Subcutaneous adipose tissue (tissue), 4 donors: ENCODE measurements around the gene FBRS. TPM values are rescaled to one million over a fixed set of nuclear protein-coding genes. Genes with fewer than 3 reads are reported as not detected.

Experiments
- CTCF ChIP-seq: fragments of 450-650 bp; IDR thresholded peaks from one replicate; pipeline ENCODE4 v1.5.1; 2016; ENCODE audit warnings: low read depth, mild to moderate bottlenecking, control low read depth, antibody characterized with exemption, moderate library complexity
- small RNA-seq: library from RNA; depleted of rRNA; stranded (forward); fragments of <200 nt; gene quantifications from one replicate; pipeline ENCODE3, GENCODE V24; 2016
- total RNA-seq, 4 donors: library from RNA; depleted of rRNA; stranded (reverse); fragments of >200 nt; gene quantifications; one replicate each; pipeline ENCODE4 v1.1.0, GENCODE V29; 2016

Gene FBRS
- total RNA-seq, 4 donors from 2014 or later = 8.0 to 25.8 (median 16.3) TPM

GRCh38 chr16:30711712-30712111, 53.5 kb downstream of the FBRS start:
- TF ChIP-seq CTCF = no peak

- no peak for TF ChIP-seq CTCF
Observed at GRCh38 chr16:30715750-30716445, 57.7 kb downstream of the FBRS start.

GRCh38 chr16:30720086-30720485, 61.9 kb downstream of the FBRS start:
- TF ChIP-seq CTCF = no peak

Small RNA genes lying within 50 kb of the gene (small RNA-seq; reads per million reads assigned to genes)
- gene AC093249.1 (not detected), gene RNU6-1043P (not detected), gene RNU6-416P (not detected), gene SNORA30 (3.4 reads per million, percentile 64 among the genes with 10 or more reads in this experiment)

Other genes with a start within 250 kb of the FBRS start
- 10 to 100 TPM in 3 of 4 donors, 1 to 10 TPM in 1; 8.8 to 20.1 (median 15.2) TPM for gene DCTPP1, start 228.4 kb upstream of the FBRS start, total RNA-seq
- 10 to 100 TPM; 27.7 to 42.3 (median 29.4) TPM for gene SEPHS2, start 212.6 kb upstream of the FBRS start, total RNA-seq
- 10 to 100 TPM in 1 of 4 donors, 1 to 10 TPM in 3; 1.3 to 16.5 (median 4.1) TPM for gene ITGAL, start 185.7 kb upstream of the FBRS start, total RNA-seq
- 10 to 100 TPM; 11.7 to 43.9 (median 19.2) TPM for gene ZNF768, start 131.9 kb upstream of the FBRS start, total RNA-seq
- gene ZNF747, start 123.6 kb upstream of the FBRS start, total RNA-seq = 10 to 100 TPM in 2 of 4 donors, 1 to 10 TPM in 2; 7.8 to 12.1 (median 10.1) TPM
- gene ZNF764, start 100.1 kb upstream of the FBRS start, total RNA-seq = 10 to 100 TPM in 1 of 4 donors, 1 to 10 TPM in 3; 3.6 to 11.3 (median 4.9) TPM
- gene ZNF688, start 86.7 kb upstream of the FBRS start, total RNA-seq = 10 to 100 TPM; 15.1 to 24.7 (median 17.0) TPM
- 1 to 10 TPM; 2.9 to 8.4 (median 6.6) TPM for gene ZNF785, start 72.7 kb upstream of the FBRS start, total RNA-seq
- gene ZNF689, start 48.0 kb upstream of the FBRS start, total RNA-seq = 1 to 10 TPM; 5.3 to 9.8 (median 7.4) TPM
- gene PRR14, start 7.5 kb upstream of the FBRS start, total RNA-seq = 10 to 100 TPM; 16.0 to 46.0 (median 22.1) TPM
- gene SRCAP, start 40.7 kb downstream of the FBRS start, total RNA-seq = 10 to 100 TPM; 14.1 to 33.7 (median 20.0) TPM
- 10 to 100 TPM; 17.8 to 27.5 (median 21.6) TPM for gene PHKG2, start 90.0 kb downstream of the FBRS start, total RNA-seq
- gene CFAP119, start 103.6 kb downstream of the FBRS start, total RNA-seq = 1 to 10 TPM in 3 of 4 donors, not detected in 1; 1.9 to 6.2 (median 2.7) TPM
- gene RNF40, start 103.9 kb downstream of the FBRS start, total RNA-seq = 10 to 100 TPM; 37.8 to 78.7 (median 54.2) TPM
- 10 to 100 TPM in 1 of 4 donors, 1 to 10 TPM in 3; 6.6 to 13.4 (median 9.0) TPM for gene ZNF629, start 128.8 kb downstream of the FBRS start, total RNA-seq
- gene BCL7C, start 235.6 kb downstream of the FBRS start, total RNA-seq = 10 to 100 TPM; 15.3 to 34.9 (median 24.3) TPM
- gene CTF1, start 238.2 kb downstream of the FBRS start, total RNA-seq = 1 to 10 TPM in 2 of 4 donors, under 1 TPM in 1, not detected in 1; 0.85 to 2.9 (median 2.8) TPM